Kidney glomerular epithelial cell (primary cell): ENCODE results near the gene ZNF789.
A peak's percentile ranks its signal among the peaks of the same experiment; 100 is the strongest.
"Not testable (repeated sequence)": the region's sequence is repeated elsewhere in the genome, so short reads cannot be mapped to it uniquely, and the experiment has no call there.

ENCODE experiments used
- DNase-seq: peaks from one replicate; lab custom pipeline; 2025; lab: John Stamatoyannopoulos, UW

The ZNF789 gene

DNA sequence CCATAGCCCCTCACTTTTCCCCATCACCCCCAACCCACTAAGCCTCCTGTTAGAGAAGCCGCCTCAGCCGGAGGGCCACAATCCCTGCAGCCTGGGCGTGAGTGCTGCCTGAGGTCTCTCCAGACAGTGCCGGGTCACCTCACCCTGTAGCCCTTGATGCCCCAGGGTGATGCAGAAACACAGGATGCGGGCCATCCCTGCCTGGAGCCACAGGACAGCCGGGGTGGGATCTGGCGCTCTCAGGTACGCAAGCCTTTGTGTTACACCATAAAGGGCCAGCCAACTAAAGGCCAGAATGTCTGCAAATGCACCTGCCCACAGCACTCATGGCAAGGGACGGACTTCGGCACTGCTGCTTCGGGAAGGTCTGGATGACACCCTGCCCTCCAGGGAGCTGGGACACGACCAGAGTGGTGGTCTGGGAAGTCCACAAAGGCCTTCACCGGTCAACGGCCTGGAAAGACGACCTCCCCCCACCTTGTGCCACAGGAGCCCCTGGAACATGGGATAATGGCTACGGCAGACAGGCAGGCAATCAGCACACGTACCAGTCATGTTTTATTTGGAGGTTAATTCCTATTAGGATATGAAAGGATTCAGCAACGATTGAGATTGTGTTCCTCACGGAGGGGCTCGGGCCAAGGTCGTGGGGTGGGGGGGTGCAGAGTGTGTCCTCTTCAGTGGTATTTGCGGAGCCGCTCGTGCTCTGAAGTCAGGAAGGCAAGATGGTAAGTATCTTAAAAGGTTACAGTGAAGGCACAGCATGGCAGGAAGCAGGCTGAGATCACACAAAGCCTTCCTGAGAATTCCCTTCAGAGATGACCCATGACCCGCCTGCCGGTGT is 14.8 kb upstream of the ZNF789 start:
- DNase-seq, result no peak

GRCh38 chr7:99459087-99459486 is 13.6 kb upstream of the ZNF789 start:
- DNase-seq, result no peak

GRCh38 chr7:99460651-99461050 is 12.0 kb upstream of the ZNF789 start:
- DNase-seq, result no peak

DNA sequence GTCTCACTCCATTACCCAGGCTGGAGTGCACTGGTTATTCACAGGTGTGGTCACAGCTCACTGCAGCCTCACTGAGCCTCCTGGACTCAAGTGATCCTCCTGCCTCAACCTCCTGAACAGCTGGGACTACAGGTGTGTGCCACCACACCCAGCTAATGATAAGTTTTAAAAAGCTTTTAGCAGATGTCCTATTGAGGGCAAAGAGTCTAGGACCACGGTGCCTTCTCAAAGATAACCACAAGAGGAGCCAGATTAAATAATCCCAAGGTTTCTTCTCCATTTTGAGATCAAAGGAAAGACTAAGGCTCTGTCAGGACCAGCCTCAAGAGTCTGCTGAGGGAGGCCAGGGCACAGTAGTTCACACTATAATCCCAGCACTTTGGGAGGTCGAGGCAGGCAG is 11.5 kb upstream of the ZNF789 start:
- DNase-seq, result no peak

DNA sequence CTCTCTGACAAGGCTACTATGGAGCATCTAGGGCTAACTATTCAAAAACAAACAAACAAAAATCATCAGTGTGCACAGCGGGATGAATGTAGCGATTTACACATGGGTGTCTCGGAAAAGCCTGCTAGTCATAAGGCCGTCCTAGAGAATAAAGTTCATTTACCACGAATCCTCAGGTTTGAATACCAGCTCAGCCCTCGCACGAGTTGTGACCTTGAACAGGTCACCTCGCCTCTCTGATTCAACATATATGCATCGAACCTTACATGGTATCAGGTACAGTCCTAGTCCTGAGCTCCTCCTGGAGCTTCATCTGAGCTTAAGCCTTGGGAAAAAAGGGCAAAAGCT is 7.3 kb upstream of the ZNF789 start:
- no peak for DNase-seq

- DNase-seq, result no peak
These were observed 4.3 kb upstream of the ZNF789 start for GRCh38 chr7:99468336-99468918.

DNA sequence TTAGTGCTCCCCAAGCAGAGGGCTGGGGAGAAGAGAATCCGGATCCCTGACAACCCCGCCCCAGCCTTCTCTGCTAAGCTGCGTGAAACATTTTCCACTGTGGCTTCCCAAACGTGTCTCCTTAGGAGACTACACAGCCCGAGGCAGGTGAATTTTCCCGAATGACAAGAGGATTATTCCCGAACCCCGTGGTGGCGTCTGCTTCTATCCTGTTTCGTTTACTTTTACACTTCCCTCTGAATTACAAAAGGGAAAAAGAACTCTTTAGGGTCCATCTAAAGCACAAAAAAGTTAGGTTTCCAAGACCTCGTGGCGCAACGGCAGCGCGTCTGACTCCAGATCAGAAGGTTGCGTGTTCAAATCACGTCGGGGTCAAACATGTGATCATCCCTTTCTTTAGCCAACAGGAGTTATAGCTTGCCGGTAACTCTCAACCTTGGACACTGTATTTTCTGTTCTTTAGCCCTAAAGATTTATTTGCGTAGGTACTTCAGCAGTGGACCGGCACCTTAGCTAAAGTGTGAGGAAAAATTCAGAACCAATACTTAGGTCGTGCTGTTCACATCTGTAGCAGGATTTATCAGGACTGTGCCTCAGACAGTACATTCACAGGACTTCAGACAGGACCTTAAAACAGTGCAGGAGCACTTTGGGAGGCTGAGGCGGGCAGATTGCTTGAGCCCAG is 3.2 kb upstream of the ZNF789 start:
- no peak for DNase-seq

- peak; percentile 67 for DNase-seq
These were observed 566 bp downstream of the ZNF789 start for GRCh38 chr7:99473315-99473596.

DNA sequence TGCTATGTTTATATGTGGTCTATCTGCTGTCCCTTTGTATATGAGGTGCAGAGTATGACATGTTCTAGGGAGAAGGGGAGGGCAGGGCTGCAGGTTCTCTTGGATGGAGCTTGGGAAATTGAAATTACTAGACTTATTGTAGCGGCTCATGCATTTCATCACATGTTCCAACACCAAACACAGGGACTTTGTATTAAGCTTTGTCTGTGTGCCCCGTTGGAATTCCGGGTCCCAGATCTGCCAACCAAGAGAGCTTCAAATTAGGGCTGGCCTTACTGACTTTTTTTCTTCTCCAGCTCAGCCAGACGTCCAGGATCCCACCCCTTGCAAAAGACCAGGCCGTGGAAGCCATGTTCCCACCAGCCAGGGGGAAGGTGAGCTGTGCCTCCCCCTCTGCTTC is 3.4 kb downstream of the ZNF789 start:
- no peak for DNase-seq

DNA sequence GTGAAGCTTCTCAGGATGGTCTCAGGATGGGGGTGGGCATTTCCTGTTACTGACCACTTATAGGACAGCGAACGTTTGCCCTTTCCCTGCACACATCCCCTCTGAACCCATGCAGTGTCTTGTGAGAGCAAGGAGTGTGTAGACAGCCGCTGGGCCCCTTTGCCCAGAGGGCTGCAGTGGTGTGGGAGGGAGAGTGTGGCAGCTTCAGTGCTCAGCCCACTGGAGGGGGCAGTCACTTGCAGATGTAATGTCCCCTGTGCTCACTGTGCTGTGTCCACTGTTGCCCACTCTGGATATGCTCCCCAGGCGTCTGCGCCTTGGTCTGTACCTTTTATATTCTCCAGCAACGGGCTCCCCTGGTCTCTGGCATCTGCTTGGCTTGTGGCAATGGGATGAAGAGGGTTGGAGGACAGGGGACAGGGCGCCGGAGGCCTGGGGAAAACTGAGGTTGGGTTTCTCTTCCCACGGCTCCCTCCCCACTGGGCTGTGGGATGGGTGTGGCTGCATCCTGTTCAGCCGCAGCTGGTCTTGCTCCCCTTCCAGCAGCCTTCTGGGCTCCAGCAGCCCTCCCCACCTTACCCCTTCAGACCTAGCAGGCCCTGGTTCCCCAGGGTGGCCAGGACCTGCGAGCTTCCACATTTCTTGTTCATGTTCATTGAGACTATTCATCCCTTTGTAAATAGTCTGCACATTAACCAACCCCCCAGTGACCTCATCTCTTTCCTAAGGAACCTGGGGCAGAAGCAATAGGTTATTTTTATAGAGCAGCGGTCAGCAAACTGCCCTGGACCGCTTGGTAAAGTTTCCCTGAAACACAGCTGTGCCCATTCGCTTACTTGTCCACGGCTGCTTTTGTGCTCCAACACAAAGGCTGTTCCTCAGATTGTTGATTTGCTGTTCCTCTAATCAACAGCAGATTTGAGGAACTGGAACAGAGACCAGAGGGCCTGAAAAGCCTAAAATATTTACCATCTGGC is 6.1 kb downstream of the ZNF789 start:
- DNase-seq, result no peak

DNA sequence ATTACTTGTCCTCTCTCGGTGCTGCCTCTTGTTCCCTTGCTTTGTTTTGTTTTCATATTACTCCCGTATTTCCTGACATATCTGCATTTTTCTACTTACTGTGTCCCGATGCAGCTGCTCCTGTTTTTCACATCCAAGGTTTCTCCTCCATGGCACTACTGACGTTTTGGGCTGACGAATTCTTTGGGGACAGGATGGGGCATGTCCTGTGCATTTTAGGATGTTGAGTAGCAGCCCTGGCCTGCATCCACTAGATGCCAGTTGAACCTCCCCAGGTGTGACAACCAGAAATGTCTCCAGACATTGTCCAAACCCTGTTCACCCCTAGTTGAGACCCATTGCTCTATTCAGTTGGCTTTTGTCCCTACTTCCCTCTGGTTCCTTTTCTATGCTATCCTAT is 12.4 kb downstream of the ZNF789 start:
- no peak for DNase-seq

DNA sequence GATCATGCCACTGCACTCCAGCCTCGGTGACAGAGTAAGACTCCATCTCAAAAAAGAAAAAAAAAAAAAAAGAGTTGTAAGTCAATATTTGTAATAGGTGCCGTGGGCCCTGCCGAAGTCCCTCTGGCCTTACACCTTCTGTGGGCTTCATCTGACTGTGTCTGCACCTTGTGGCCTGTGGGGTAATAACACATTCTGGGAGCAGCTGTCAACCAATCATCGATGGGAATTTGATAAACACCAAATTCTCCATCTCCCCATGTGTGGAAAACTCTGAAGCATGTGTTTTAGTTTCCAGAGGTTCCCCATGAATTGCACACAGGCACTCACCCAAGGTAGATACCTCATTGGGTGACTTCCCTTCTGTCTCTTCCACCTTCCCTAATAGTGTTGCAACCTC is 16.5 kb downstream of the ZNF789 start:
- DNase-seq, result no peak

- no peak for DNase-seq
These were observed 18.2 kb downstream of the ZNF789 start for GRCh38 chr7:99490878-99491277.

- DNase-seq, result no peak
These were observed 21.1 kb downstream of the ZNF789 start for GRCh38 chr7:99493823-99494222.

DNA sequence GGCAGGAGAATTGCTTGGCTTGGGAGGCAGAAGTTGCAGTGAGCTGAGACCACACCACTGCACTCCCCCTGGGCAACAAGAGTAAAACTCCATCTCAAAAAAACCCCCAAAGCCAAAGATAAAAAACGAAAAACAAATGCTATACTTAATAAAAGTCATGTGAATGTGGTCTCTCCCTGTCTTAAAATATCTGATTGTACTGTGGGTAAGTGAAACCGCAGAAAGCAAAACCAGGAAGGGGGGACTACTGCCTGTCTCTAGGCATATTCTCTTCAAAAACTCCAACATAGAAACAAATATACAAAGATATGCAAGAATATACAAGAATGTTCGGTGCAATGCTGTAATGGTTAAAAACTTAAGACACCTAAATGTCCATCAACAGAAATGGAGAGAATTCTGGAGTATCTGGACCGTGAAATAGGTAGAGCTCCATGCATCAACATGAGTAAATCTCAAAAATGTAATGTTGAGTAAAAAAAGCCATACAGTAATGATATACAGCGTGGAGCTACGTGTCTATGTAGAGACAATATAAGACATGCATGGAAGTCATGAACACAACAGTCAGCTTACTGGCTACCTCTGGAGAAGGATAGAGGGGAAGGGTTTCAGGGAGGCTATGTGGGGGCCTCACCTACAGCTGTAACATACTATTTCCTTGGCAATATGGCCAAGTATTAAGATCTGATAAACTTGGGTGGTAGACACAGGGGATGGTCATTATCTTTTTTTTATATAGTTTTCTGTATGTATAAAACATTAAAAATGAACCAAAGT is 25.3 kb downstream of the ZNF789 start:
- DNase-seq, result no peak

DNA sequence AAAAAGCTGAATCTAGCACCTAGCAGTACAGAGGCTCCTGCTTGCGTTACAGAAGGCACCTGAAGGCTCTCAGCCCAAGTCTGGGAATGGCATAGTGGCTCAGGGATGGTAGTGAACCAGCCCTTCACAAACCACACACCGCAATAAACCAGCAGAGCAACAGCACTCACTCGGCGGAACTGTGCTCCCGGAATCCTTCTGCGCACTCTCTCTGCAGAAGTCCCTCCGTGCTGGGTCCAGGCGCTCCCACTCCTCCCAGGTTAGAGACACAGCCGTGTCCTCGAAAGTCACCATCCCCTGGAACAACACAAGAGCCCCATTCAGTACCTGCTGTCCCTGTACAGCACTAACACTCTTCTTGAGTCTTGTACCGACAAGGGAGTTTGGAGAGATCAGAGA is 25.9 kb downstream of the ZNF789 start:
- no peak for DNase-seq

- no peak for DNase-seq
These were observed 26.7 kb downstream of the ZNF789 start for GRCh38 chr7:99499371-99499720.

DNA sequence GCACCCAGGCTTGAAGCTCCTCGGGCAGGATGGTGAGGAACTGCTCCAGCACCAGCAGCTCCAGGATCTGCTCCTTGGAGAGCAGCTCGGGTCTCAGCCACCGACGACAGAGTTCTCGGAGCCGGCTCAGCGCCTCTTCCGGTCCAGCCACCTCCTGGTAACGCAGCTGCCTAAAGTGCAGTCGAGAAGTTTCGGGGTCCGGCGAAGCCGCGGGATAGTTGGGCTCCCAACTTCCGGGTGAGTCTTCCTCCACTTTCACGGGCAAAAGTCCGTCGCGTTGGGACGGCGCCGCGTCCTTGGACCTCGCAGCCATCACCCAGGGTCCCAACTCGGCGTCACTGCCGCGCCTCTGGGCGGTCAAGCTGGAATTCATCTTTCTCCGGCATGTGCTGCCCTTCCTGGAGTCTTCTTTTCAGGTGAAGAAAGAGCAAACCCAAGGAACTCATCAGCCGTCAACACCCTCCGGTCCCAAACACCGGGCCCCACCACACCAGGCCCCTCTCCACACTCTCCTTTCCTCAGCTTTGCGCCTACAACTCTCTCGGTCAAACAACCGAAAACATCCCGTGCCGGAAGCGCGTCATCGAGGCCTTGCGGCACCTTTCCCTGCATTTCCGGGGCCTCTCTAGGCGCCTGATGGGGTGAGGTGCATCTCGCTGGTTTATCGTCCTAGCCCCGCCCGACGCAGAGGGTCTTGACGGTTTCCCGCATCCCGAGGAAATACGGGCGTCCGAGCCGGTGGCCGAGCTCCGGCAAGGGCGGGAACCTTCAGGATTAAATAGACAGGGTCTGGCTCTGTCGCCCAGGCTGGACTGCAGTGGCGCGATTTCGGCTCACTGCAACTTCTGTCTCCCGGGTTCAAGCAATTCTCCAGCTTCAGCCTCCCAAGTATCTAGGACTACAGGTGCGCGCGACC is 27.3 kb downstream of the ZNF789 start, which contains the start of gene ZNF394:
ZNF394 (minus strand) TSS at position 561 of the 916 bp plus-strand sequence; CDS start at position 373, 188 bp downstream.
- DNase-seq, result peak; percentile 83

DNA sequence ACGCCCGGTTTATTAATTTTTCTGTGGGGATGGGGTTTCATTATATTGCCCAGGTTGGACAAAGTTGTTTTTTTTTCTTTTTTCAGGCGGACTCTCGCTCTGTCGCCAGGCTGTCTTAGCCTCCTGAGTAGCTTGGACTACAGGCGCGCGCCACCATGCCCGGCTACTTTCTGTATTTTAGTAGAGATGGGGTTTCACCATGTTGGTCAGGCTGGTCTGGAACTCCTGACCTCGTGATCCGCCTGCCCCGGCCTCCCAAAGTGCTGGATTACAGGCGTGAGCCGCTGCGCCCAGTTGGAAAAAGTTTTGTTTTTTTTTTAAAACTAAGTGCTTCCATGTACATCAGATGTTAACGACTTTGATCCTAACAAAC is 27.9 kb downstream of the ZNF789 start:
- DNase-seq, result no peak

- not testable (repeated sequence) for DNase-seq
These were observed 28.5 kb downstream of the ZNF789 start for GRCh38 chr7:99501236-99501635.

DNA sequence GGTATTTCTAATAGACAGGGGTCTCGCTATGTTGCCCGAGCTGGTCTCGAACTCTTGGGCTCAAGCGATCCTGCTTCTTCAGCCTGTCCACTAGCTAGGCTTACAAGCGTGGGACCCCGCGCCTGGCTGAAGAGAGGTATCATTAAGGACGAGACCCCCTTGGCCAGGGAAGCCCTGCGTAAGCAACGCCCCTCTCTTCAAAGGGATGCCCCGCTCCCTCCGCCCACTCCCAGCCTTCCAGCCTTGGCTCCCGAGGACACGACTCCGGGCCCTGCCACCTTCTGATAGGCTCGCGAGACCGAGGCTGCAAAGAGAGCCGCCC is 31.6 kb downstream of the ZNF789 start:
- DNase-seq, result no peak
